WTC11 (cell line): ENCODE measurements around the gene OR4B1.

Source experiments
- ZNF138 ChIP-seq: sonication (generic); formaldehyde crosslinking; conservative IDR thresholded peaks from 2 replicates; pipeline ENCODE4 v1.8.1; 2022; ENCODE audit warnings: mild to moderate bottlenecking, moderate library complexity, missing genetic modification reagents
- ZNF263 ChIP-seq: sonication (generic); formaldehyde crosslinking; IDR thresholded peaks from 2 replicates; pipeline ENCODE4 v1.8.1; 2022; ENCODE audit warnings: low read depth, mild to moderate bottlenecking, moderate library complexity, missing genetic modification reagents
- TF ChIP-seq, protein P1 (sequence below): fragments of 200-600 bp; IDR thresholded peaks from 2 replicates; pipeline ENCODE4 v1.8.0; 2022; ENCODE audit warnings: antibody characterized with exemption
- TF ChIP-seq, protein P2 (sequence below): sonication (generic); formaldehyde crosslinking; IDR thresholded peaks from 2 replicates; pipeline ENCODE4 v1.8.1; 2023; ENCODE audit warnings: mild to moderate bottlenecking, missing genetic modification reagents

DNA sequence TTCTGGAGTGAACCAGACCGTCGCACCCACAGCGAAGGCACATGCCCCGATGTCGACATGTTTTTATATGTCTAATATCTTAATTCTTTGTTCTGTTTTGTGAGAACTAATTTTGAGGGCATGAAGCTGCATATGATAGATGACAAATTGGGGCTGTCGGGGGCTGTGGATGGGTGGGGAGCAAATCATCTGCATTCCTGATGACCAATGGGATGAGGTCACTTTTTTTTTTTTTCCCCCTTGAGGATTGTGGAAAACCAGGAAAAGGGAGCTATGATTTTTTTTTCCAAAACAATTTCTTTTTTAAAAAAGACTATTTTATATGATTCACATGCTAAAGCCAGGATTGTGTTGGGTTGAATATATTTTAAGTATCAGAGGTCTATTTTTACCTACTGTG lies 49.2 kb upstream of the OR4B1 start:
- TF ChIP-seq ZNF138 = no peak
- TF ChIP-seq, protein P1, sequence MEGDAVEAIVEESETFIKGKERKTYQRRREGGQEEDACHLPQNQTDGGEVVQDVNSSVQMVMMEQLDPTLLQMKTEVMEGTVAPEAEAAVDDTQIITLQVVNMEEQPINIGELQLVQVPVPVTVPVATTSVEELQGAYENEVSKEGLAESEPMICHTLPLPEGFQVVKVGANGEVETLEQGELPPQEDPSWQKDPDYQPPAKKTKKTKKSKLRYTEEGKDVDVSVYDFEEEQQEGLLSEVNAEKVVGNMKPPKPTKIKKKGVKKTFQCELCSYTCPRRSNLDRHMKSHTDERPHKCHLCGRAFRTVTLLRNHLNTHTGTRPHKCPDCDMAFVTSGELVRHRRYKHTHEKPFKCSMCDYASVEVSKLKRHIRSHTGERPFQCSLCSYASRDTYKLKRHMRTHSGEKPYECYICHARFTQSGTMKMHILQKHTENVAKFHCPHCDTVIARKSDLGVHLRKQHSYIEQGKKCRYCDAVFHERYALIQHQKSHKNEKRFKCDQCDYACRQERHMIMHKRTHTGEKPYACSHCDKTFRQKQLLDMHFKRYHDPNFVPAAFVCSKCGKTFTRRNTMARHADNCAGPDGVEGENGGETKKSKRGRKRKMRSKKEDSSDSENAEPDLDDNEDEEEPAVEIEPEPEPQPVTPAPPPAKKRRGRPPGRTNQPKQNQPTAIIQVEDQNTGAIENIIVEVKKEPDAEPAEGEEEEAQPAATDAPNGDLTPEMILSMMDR = no peak
- TF ChIP-seq, protein P2, sequence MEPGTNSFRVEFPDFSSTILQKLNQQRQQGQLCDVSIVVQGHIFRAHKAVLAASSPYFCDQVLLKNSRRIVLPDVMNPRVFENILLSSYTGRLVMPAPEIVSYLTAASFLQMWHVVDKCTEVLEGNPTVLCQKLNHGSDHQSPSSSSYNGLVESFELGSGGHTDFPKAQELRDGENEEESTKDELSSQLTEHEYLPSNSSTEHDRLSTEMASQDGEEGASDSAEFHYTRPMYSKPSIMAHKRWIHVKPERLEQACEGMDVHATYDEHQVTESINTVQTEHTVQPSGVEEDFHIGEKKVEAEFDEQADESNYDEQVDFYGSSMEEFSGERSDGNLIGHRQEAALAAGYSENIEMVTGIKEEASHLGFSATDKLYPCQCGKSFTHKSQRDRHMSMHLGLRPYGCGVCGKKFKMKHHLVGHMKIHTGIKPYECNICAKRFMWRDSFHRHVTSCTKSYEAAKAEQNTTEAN (CRISPR knock-in tag) = no peak
- TF ChIP-seq ZNF263 (CRISPR knock-in tag) = no peak
